ENCODE results near the gene DEFB132.

DEFB132 gene

DNA sequence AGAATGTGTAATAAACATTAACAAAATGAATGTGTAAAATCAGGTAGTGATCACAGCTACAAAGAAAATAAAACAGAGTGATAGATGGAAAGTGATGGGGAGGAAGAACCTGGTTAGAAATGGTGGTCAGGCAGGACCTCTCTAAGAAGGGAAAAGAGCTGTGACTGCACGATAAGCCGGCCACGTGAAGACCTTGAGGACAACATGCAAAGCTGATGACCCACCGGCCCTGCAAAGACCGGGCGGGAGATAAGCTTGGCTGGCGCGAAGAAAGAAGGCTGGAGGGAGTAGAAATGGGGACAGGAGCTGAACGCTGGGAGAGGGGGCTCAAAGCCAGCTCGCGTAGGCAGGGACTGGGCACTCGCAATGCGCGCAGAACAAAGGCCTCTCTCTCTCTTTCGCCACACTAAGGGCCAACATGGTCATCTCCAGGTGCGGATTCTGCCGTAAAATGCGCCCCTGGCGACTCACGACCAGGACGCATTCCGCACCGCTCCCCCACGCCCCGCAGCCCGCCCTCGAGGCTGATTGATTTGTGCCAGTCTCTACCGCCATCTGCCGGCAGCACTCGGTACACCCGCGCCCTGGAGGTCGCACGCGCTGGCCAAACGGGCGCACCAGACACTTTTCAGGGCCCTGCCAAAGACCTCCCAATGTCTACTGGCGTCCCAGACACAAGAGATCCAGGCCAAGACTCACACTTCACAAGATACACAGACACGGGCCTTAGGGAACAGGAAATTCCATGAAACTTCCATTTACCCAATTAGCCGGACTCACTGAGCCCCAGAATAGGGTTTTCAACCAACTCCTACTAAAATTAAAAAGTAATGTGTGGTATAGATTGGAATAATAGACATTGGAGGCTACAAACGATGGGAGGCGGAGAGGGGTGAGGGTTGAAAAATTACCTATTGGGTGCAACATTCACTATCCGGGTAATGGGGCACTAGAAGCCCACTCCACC, 9.4 kb downstream of the DEFB132 start:
- DNase-seq: peak; percentile 93

DNA sequence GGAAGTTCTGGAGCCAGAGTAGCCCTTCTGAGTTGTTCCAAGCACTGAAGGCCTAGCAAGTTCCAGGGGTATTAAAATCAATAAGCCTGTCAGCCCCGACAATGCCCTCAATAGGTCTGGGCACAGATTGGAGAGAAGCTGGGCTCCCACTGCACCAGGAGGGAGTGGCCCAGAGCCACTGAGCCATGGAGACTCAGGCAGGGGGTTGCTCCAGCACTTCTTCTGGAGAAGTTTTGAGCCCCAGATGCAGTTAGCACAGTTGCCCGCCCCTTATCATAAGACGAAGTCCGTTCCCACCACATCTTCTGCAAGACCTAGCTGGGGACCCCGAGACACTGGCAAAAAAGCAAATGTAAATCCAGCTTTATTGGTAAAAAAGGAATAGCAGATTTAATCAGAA, 13.0 kb downstream of the DEFB132 start:
- no peak for DNase-seq

DNA sequence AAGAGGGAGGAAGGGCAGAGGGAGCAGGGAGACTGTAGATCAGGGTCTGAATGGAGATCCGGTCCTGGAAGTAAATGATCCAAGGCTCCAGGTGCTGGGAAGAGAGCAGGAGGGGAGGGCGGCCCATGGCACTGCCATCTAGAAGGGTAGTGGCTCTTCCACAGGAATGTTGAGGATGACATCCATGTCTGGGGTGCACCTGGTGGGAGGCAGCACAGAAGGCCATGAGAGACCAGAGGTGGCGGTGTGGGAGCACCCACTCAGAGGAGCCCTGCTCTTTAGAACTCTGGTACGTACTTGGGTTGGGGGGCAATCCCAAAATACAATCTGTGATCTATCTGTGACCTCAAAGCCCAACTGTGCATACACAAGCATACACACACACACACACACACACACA, 13.5 kb downstream of the DEFB132 start:
- DNase-seq: no peak

DNA sequence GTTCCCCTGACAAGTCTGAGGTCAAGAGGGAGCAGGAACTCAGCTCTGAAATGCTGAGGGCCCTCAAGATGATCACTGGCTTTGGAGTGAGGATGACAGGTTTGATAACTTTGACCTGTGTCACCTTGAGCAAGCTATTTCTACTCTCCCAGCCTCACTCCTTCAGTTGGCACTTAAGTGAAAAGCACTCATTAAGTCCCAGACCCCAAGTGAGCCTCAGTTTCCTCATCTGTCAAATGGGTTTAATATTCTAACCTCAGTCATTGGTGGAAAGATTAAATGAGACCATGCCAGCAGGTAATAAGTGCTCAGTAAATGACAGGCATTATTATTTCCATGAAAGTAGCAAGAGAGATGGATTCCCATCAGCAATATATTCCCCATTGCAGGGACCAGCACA, 14.0 kb downstream of the DEFB132 start:
- no peak for DNase-seq

DNA sequence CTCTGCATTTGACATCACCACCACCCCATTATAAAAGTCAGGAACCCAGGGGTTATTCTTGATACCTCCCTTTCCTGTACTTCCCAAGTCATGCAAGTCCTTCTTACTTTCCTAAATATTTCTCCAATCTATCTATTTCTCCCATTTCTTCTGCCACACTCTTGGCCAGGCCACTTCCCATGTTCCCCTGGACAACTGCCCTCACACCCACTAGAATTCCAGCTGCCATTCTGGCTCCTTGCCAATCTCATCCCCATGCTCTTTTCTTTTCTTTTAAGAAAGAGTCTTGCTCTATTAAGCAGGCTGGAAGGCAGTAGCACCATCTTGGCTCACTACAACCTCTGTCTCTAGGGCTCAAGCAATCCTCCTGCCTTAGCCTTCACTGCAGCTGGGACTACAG, 15.2 kb downstream of the DEFB132 start:
- peak; percentile 22 for DNase-seq

DNA sequence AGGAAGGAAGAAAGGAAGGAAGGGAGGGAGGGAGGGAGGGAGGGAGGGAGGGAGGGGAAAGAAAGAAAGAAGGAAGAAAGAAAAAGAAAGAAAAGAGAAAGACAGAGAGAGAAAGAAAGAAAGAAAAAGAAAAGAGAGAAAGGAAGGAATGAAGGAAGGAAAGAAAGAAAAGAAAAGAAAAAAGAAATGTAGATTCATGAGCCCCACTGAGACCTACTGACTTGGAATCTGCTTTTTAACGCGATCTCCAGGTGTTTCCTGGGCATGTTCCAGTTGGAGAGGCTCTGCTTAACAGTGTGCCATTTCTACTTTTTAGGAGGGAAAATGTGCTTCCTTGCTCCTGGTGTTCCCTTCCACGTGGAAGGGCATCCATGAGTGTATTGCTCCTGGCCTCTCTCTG, 16.4 kb downstream of the DEFB132 start:
- DNase-seq: no peak

DNA sequence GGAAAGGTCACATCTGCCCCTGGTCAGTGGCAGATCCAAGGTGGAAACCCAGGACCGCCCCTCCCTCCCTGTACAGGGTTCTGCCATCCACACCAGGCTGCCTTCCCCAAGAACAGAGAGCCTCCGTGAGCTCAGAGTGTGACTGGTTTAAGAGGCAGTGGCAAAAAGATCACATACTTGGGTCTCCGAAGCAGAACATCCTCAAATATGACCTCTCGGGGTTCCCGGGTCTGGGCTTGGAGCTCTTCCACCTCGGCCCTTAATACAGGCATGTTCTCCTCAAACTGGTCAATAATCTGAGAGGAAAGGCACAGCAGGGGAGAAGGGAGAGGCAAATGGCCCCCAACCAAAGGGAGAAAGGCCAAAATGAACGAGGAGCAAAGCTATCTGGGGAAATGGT, 18.3 kb downstream of the DEFB132 start:
- no peak for DNase-seq

DNA sequence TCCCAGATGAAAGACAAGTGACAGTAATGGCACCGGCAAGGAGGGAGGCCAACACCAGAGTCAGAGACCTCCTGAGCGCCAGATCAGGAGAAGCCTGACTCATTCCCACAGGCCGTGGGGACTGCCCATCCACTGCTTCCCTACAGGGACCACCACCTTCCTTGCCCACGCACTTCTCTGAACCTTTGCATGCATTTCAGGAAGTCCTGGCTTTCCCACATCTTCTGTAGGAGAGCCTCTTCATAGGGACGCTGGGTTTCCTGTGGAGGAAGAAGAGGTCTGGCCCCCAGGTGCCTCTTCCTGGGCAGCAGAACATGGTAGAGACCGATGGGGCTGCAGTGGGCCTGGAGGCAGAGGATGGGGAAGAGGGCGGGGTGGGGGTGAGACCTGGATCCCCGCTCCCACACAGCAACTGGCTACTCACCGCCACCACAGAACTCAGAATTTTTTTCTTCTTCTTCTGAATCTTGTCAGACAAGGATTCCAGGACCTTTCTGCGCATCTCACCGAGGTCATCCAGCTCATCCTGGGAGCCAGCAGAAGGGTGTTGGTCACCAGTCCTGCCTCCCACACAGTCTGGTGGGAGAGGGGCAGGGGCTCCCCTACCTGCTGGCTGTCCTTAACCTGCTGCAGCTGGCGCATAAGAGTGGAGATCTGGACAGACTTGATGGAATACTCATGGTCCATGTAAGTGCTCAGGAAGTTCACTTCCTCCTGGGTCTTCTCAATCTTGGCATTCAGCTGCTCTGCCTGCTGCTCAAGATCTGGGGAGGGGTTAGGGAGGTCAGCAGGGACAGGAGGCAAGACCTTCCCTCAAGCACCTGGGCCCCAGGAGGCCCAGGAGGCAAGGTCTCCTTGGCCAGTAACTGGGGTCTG, 19.3 kb downstream of the DEFB132 start:
- no peak for DNase-seq

DNA sequence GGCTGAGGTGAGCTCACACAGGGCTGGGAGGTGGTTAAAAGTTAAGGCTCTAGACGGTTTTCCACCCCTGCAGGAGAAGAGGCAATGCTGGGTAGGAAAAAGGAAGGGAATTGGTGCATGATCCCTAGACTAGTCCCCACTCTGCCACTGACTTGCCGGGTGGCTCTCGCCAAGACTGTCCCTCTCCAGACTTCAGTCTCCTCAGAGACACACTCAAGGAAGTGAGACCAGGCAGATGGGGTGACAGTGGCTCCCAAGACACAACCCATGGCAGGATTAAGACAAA, 19.9 kb downstream of the DEFB132 start:
- DNase-seq: no peak

DNA sequence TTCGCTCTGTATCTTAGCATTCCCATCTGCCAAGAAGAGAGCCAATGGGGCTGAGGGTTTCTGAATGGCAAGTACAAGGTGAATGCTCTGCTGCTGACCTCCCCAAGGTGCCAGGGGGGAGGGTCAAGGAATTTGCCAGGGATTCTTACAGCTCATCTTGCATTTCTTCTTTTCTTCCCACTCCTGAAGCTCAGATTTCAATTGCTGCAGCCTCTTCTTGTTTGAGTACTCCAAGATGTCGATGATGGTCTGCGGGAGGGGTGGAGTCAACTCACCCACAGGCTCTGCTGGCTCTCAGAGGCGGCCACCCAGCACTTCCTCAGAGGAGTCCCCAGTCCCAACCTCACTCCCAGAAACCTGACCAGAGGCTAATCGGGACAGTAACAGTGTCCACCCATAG, 20.7 kb downstream of the DEFB132 start:
- no peak for DNase-seq

DNA sequence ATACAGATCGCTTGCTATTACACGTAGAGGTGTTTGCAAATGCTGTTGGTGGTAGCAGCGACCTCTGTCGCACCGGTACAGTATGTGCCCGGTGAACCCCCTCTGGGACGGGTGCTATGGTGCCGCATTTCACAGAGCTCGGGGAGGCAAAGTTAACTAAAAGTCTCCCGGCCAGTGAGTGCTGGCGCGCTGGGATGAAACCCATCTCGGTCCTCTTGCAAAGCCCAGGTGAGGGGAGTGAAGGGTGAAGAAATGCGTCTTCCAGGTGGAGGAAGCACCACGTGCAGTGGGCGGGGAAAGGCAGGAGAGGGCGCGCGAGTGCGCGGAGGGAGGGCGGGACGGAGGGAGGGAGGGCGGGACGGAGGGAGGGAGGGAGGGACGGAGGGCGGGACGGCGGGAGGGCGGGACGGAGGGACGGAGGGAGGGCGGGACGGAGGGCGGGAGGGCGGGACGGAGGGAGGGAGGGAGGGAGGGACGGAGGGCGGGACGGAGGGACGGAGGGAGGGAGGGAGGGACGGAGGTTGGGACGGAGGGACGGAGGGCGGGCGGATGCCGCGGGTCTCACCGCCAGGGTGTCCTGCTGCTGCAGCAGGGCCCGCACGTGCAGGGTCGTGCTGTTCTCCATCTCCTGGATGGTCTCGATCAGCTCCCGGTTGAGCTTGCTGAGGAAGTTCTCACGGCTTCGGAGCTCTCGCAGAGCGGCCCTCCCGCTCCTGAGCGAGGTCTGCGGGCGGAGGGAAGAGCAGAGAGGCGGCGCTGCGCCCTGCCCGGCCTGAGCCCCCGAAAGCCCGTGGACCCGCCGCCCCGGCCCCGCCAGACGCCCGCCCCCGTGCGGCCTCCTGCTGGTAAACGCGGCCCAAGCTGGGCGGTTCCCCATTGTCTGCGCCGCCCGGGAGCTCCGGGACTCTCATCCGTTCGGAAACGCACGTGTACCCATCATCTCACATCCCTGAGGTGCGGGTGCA, 21.4 kb downstream of the DEFB132 start:
- no peak for DNase-seq

DNA sequence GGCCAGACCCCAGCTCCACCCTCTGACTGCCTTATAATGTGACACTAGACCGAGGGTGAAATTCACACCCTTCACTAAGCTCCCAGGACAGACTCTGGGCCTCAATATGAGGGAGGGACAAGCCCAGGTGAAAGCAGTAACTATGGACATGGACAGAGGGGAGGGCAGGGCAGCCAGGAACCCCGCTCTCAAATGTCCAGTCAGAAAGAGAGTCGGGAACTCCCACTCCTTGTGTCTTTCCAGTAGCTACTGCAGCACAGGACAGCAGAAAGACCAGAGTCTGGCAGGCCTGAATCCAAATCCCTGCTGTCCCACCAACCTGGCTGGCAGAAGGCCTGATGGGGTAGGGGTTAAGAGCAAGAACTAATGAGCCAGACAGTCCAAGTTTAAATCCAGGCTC, 26.6 kb downstream of the DEFB132 start:
- no peak for DNase-seq

DNA sequence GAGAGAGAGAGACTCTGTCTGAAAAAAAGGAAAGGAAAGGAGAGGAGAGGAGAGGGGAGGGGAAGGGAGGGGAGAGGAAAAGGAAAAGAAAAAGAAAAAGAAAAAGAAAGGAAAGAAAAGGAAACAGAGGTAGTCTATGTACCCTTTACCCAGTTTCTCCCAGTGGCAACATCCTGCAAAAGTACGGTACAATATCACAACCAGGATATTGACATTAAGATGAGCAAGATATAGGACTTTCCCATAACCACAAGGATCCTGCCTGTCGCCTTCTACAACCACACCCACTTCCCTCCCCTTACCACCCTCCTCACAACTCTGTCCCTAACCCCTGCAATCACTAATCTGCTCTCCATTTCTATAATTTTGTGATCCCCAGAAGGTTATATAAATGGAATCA, 29.0 kb downstream of the DEFB132 start:
- no peak for DNase-seq

DNA sequence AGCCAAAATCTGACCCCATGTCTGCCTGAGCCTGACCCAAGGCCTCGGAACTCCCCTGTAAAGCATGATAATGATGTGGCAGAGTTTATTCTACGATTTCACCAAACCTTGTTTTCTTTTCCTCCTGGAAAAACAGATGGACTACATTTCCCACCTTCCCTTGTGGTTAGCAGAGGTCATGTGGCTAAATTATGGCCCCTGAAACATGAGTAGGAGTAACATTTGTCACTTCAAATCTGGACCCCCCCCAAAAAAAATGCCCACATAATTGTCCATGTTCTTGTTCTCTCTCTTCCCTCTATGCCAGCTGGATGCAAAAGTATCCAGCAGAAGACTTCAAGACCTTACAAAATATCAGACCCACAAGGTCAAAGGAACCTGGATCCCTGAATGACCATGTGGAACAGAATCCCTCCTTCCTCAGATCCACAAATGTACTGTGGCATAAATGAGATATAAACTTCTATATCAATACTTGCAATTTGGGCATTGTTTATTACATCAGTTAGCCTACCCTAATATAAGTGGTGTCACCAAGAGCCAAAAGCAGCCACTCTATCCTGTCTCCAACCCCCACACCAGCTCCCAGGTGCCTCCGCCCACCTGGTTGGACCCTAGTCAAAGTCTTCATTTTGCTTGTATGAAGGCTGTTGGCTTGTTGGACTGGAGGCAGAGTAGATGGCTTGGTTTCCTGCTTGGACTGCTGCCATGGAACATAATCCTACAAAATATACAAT, 31.6 kb downstream of the DEFB132 start:
- DNase-seq: peak; percentile 26

DNA sequence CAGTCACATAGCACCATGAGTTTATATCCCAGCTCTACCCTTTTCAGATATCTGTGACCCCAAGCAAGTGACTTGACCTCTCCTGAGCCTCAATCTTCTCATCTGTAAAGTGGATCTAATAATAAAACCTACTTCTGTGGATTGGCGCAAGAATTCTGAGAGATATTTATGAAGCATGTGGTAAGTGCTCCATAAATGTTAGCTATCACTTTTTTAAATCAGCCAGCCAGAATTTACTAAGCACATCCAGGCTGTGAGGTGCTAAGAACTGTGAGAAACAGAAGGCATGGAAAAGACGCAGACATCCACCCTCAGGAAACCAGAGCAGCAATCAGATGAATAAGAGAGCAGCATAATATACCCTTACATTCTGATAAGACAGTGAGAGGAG, 32.2 kb downstream of the DEFB132 start:
- no peak for DNase-seq

DNA sequence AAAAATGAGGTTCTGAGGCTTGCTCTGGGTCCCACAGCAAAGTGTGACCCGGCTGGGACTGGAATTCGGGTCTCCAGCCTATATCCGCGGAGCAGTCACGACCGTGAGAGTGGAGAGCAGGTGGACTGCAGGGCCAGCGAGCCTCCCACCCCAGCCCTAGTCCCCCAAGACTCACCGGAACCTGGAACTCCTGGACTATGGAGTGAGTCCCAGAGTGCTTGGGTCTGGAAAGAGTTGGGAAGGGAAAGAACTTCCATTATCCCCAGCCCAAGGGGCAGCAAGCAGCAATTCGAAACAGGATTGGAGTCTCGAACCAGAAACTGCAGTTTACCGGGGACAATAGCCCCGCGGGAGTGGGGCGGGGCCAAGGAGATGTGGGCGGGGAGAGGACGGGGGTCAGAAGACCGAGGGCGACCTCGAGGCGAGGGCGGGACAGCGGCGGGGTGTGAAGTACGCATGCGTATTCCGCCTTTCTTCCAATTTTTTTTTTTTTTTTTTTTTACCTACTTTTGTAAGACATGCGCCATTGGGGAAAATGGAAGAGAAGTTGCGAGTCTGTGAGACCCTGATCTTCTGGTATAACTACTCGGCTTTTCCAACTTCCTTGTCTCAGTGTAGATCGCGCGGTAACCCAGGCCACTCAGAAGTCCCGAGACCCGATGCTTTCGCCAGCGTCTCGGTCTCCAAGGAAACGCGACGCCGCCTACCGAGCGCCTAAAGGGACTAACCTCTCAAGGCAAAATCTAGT, 32.7 kb downstream of the DEFB132 start, which contains the start of gene C20orf96:
Gene C20orf96, minus strand, starts transcription at position 667 of the 748 bp plus-strand sequence. Its CDS starts 140 bp downstream, at position 527.
- peak; percentile 95 for DNase-seq

DNA sequence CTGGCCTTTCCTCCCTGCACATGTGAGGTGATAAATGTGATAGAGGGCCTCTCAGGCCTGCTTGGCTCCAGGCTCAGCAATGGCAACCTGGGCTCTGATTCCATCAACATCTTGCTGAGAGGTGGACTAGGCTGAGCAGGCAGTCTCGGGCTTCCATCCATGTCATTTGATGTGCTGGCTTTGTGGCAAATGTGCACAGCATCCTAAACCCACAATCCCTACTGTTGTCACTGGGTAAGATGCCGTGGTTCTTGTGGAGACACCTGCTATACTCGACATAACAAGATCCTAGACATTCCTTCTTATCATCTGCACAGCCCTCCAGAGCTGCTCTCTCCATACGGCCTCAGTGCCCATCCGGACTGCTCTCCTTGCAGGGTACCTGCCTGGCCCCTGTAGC, 37.1 kb downstream of the DEFB132 start:
- no peak for DNase-seq

DNA sequence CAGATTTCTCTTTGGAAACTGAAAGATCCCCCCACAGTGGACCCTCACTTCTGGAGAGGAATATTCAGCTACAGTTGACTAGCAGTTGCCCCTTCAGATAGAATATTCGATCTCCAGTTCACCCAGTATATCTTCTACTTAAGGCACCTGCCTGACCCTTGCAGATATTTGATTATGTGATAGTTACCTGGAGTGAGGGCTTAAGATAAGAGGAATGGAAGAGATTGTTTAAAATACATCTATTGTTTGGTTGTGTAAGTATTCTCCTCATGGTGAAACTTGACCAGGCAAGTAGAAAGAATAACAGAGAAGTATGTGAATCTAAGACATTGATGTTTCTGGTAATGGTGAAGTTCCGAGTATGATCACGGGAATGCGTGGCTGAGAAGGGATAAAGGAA, 38.3 kb downstream of the DEFB132 start:
- no peak for DNase-seq

DNA sequence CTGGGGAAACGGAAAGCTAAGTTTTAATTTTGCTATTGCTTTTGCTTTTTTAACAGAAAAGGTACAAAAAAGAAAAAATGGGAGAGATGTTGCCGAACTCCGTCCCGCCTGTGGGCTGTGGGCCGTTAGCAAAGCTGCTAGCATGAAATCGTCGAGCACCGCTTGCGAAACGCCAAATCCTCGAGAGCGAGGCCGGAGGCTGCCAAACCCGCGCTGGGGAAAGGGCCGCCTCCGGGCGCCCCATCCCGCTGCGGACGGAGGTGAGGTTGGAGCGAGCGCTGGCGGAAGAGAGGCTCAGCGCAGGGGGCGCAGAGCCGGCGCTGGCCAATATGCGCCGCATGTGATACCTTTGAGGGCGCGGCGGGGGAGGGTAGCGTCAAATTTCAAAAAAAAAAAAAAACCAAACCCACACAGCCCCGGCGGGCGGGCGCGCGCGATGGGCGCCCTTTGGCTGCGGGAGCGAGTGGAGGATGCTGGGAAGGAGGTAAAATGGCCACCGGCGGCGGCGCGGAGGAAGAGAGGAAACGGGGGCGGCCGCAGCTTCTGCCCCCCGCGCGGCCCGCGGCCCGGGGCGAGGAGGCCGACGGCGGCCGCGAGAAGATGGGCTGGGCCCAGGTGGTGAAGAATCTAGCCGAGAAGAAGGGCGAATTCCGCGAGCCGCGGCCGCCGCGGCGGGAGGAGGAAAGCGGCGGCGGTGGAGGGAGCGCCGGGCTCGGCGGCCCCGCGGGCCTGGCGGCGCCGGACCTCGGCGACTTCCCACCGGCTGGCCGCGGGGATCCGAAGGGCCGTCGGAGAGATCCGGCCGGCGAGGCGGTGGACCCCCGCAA, 39.8 kb downstream of the DEFB132 start, which contains the start of gene ZCCHC3:
Gene ZCCHC3, plus strand, starts transcription at position 473 of the 827 bp plus-strand sequence. Its CDS starts 17 bp downstream, at position 490.
- DNase-seq: peak; percentile 97
